H1 (cell line): ENCODE results near the gene VPS9D1. TPM values are rescaled to one million over a fixed set of nuclear protein-coding genes. Genes with fewer than 3 reads are reported as not detected.

ENCODE experiments used
- CTCF ChIA-PET: fragments of 300-600 bp; sonication (Branson Sonifier 250); formaldehyde crosslinking; loops from one replicate; lab custom pipeline; 2021; ENCODE audit not compliant: partially characterized antibody; lab: Charles Lee
- POLR2A ChIA-PET: fragments of 300-600 bp; sonication (Branson Sonifier 250); formaldehyde crosslinking; loops from one replicate; lab custom pipeline; 2021; ENCODE audit warnings: inconsistent platforms; ENCODE audit not compliant: partially characterized antibody; lab: Charles Lee
- DNase-seq, 2 experiments: peaks; one replicate each; pipeline versions ENCODE4 v3.0.0 to v3.0.0-alpha.2; 2010 to 2022; ENCODE audit warnings: low spot score in 2 of 2, low read depth in 1 of 2, mixed read lengths in 1 of 2
- FAIRE-seq: peaks from 2 replicates; lab custom pipeline; 2011; peaks lifted over from hg19 to GRCh38; lab: Jason Lieb, UNC
- H2AFZ ChIP-seq: 2 replicates; pipeline ENCODE4 v1.8.1; 2012; ENCODE audit warnings: low read length, inconsistent platforms
- H2AK5ac ChIP-seq: 2 replicates; pipeline ENCODE4 v1.6.1; 2013; ENCODE audit warnings: low read depth, low read length
- H2BK120ac ChIP-seq: replicated peaks from 2 replicates; pipeline ENCODE3; 2013; ENCODE audit warnings: low read depth, low read length, inconsistent platforms
- H2BK12ac ChIP-seq: 2 replicates; pipeline ENCODE4 v1.6.1; 2013; ENCODE audit warnings: low read depth, low read length
- H2BK15ac ChIP-seq: 2 replicates; pipeline ENCODE4 v1.6.1; 2013; ENCODE audit warnings: low read length
- H2BK20ac ChIP-seq: 2 replicates; pipeline ENCODE4 v1.6.1; 2013; ENCODE audit warnings: low read length
- H2BK5ac ChIP-seq: 2 replicates; pipeline ENCODE4 v1.6.1; 2013; ENCODE audit warnings: low read depth, low read length
- H3K14ac ChIP-seq: 2 replicates; pipeline ENCODE4 v1.6.1; 2013; ENCODE audit warnings: inconsistent platforms; ENCODE audit not compliant: insufficient read length
- H3K18ac ChIP-seq: 2 replicates; pipeline ENCODE4 v1.6.1; 2013; ENCODE audit warnings: low read length; ENCODE audit errors: extremely low read depth
- H3K23ac ChIP-seq: 2 replicates; pipeline ENCODE4 v1.6.1; 2013; ENCODE audit warnings: inconsistent platforms; ENCODE audit not compliant: insufficient read length
- H3K23me2 ChIP-seq: 2 replicates; pipeline ENCODE4 v1.6.1; 2013; ENCODE audit warnings: low read depth, low read length
- H3K27ac ChIP-seq: 2 replicates; pipeline ENCODE4 v1.6.1; 2011; ENCODE audit warnings: low read depth, low read length, inconsistent platforms
- H3K27me3 ChIP-seq, 4 experiments: replicated peaks in 1 of 4; 1 replicate in 1 of 4; 2 replicates in 3 of 4; pipeline versions ENCODE4 v1.6.1 to v1.8.1; 2011 to 2013; ENCODE audit warnings: low read length in 3 of 4, mild to moderate bottlenecking in 3 of 4, inconsistent platforms in 2 of 4, mixed read lengths in 2 of 4, moderate library complexity in 1 of 4; ENCODE audit not compliant: control insufficient read depth in 3 of 4, insufficient read depth in 3 of 4; ENCODE audit errors: extremely low read depth in 1 of 4
- H3K36me3 ChIP-seq, 4 experiments: 2 replicates each; pipeline versions ENCODE4 v1.6.1 to v1.8.1; 2011 to 2013; ENCODE audit warnings: mild to moderate bottlenecking in 4 of 4, low read length in 3 of 4, moderate library complexity in 2 of 4, control low read depth in 1 of 4, inconsistent platforms in 1 of 4; ENCODE audit not compliant: insufficient read depth in 4 of 4, control insufficient read depth in 2 of 4
- H3K4ac ChIP-seq: replicated peaks from 2 replicates; pipeline ENCODE3; 2013; ENCODE audit warnings: low read length, low read depth, mixed read lengths, inconsistent platforms; ENCODE audit not compliant: insufficient read length
- H3K4me1 ChIP-seq, 4 experiments: replicated peaks in 1 of 4; 1 replicate in 1 of 4; 2 replicates in 3 of 4; pipeline versions ENCODE4 v1.6.1 to v1.8.1; 2011 to 2013; ENCODE audit warnings: low read length in 3 of 4, inconsistent platforms in 2 of 4, mixed read lengths in 1 of 4; ENCODE audit not compliant: insufficient read depth in 4 of 4, control insufficient read depth in 3 of 4
- H3K4me2 ChIP-seq, 2 experiments: 2 replicates each; pipeline versions ENCODE4 v1.6.1 to v1.8.1; 2011 to 2013; ENCODE audit warnings: low read depth in 2 of 2, low read length in 2 of 2, control low read depth in 1 of 2, inconsistent platforms in 1 of 2, mild to moderate bottlenecking in 1 of 2; ENCODE audit not compliant: insufficient read depth in 1 of 2
- H3K4me3 ChIP-seq, 4 experiments: fragments of 200-600, 300-600 bp in 1 of 4; sonication (generic), shearing (Covaris generic), sonication (Bioruptor Twin) in 1 of 4; 2 replicates each; pipeline versions ENCODE4 v1.5.1 to v1.8.1; 2011 to 2016; ENCODE audit warnings: low read length in 4 of 4, low read depth in 3 of 4, control low read depth in 2 of 4, inconsistent platforms in 2 of 4, mild to moderate bottlenecking in 2 of 4, mixed read lengths in 1 of 4, moderate library complexity in 1 of 4; ENCODE audit not compliant: insufficient read depth in 2 of 4; ENCODE audit errors: extremely low read depth in 1 of 4
- H3K56ac ChIP-seq: replicated peaks from 2 replicates; pipeline ENCODE3; 2013; ENCODE audit warnings: low read depth, mild to moderate bottlenecking, mixed read lengths, low read length, inconsistent platforms; ENCODE audit not compliant: insufficient read length
- H3K79me1 ChIP-seq: 2 replicates; pipeline ENCODE4 v1.6.1; 2013; ENCODE audit warnings: low read depth, low read length, control low read depth
- H3K79me2 ChIP-seq, 2 experiments: 2 replicates each; pipeline versions ENCODE4 v1.6.1 to v1.8.1; 2012 to 2013; ENCODE audit warnings: low read length in 2 of 2, mild to moderate bottlenecking in 2 of 2, inconsistent platforms in 1 of 2; ENCODE audit not compliant: insufficient read depth in 2 of 2, control insufficient read depth in 1 of 2
- H3K9ac ChIP-seq, 4 experiments: replicated peaks in 1 of 4; 1 replicate in 1 of 4; 2 replicates in 3 of 4; pipeline versions ENCODE4 v1.6.1 to v1.8.1; 2011 to 2013; ENCODE audit warnings: low read depth in 3 of 4, low read length in 3 of 4, control low read depth in 2 of 4, mild to moderate bottlenecking in 2 of 4, moderate library complexity in 2 of 4, inconsistent platforms in 1 of 4; ENCODE audit errors: extremely low read depth in 1 of 4
- H3K9me3 ChIP-seq, 2 experiments: 2 replicates each; pipeline versions ENCODE4 v1.6.1 to v1.8.1; 2012 to 2013; ENCODE audit warnings: mild to moderate bottlenecking in 2 of 2, moderate library complexity in 2 of 2, control low read depth in 1 of 2, inconsistent platforms in 1 of 2, low read depth in 1 of 2, low read length in 1 of 2, mixed read lengths in 1 of 2; ENCODE audit not compliant: insufficient read depth in 2 of 2
- H4K20me1 ChIP-seq, 2 experiments: replicated peaks in 1 of 2; 2 replicates each; pipeline versions ENCODE3 to v1.8.1; 2011 to 2013; ENCODE audit warnings: inconsistent platforms in 2 of 2, low read length in 2 of 2, mild to moderate bottlenecking in 1 of 2; ENCODE audit not compliant: insufficient read depth in 2 of 2, control insufficient read depth in 1 of 2
- H4K5ac ChIP-seq: 2 replicates; pipeline ENCODE4 v1.6.1; 2013; ENCODE audit warnings: low read length, low read depth, mixed read lengths, inconsistent platforms; ENCODE audit not compliant: insufficient read length
- H4K8ac ChIP-seq: 2 replicates; pipeline ENCODE4 v1.8.0; 2013; ENCODE audit warnings: mild to moderate bottlenecking, moderate library complexity, low read length, inconsistent platforms; ENCODE audit not compliant: insufficient read depth; ENCODE audit errors: extremely low read depth
- H4K91ac ChIP-seq: replicated peaks from 2 replicates; pipeline ENCODE3; 2013; ENCODE audit warnings: low read length, mixed read lengths, inconsistent platforms; ENCODE audit not compliant: insufficient read length
- CTCF ChIP-seq, 3 experiments: IDR thresholded peaks; 1 replicate in 2 of 3; 2 replicates in 1 of 3; pipeline versions ENCODE4 v1.5.1 to v1.6.1; 2011; ENCODE audit warnings: low read length in 3 of 3, mild to moderate bottlenecking in 3 of 3, inconsistent platforms in 2 of 3, low read depth in 1 of 3, moderate library complexity in 1 of 3; ENCODE audit not compliant: insufficient read depth in 1 of 3; ENCODE audit errors: control extremely low read depth in 1 of 3
- RFX5 ChIP-seq: IDR thresholded peaks from 2 replicates; pipeline ENCODE4 v1.6.1; 2011; ENCODE audit warnings: low read depth, low read length, improper control_type of control experiment, borderline replicate concordance
- WGBS, 2 experiments: shearing (Covaris generic) in 1 of 2; methylation state at CpG; one replicate each; pipeline versions ENCODE4 v1.1.6 to v1.1.7; 2013 to 2015; ENCODE audit warnings: low lambda C conversion rate in 2 of 2, mixed read lengths in 2 of 2, inconsistent platforms in 1 of 2, low coverage in 1 of 2, missing lambda C conversion rate in 1 of 2; ENCODE audit not compliant: insufficient replicate concordance in 2 of 2, insufficient coverage in 1 of 2, insufficient read length in 1 of 2; ENCODE audit errors: extremely low coverage in 1 of 2, missing lambda C conversion rate in 1 of 2; 5-methylcytosine and 5-hydroxymethylcytosine counted together
- polyA plus RNA-seq, 7 experiments: library from polyadenylated mRNA; depleted of rRNA in 3 of 7; stranded (reverse) in 5 of 7; unstranded in 2 of 7; fragments of >200 nt in 5 of 7; fragments of 200-250 nt in 2 of 7; gene quantifications; 1 replicate in 5 of 7; 2 replicates in 1 of 7; 4 replicates in 1 of 7; pipeline versions ENCODE4 v1.2.1 to v1.2.3, GENCODE V29; 2011 to 2013; ENCODE audit warnings: missing spikeins in 2 of 7, mixed read lengths in 2 of 7
- total RNA-seq: library from RNA; stranded (reverse); fragmentation: NEBNext Ultra II Directional; extraction: Animal tissue kit (Norgen Biotek cat#: 25700); gene quantifications from 2 replicates; pipeline ENCODE4 v1.2.1, GENCODE V29; 2021

Gene VPS9D1
- total and polyA plus RNA-seq, 2 of the 8 experiments (the other 6 are each of a cell fraction or from before 2014, with no cell fraction given), result 2.9 to 5.4 TPM

- no peak for FAIRE-seq
- H2BK12ac ChIP-seq, result no peak overlapping the region
- H3K56ac ChIP-seq, result peak overlapping the region; percentile 25
- H3K9me3 ChIP-seq, result no peaks in the 10 kb centered on the region
- no peak overlapping the region for H2BK5ac ChIP-seq
- H3K9ac ChIP-seq, result no peak overlapping the region
- peak overlapping the region; percentile 61; the same call in 1 of the 2 replicates for H2BK15ac ChIP-seq
- H4K20me1 ChIP-seq, result peaks cover 0 to 10% of the 10 kb centered on the region in 2 experiments
- no peak overlapping the region for H2AFZ ChIP-seq
- H3K18ac ChIP-seq, result no peak overlapping the region
- H2BK20ac ChIP-seq, result no peak overlapping the region
- ChIA-PET CTCF (interaction anchor here (0.7 to 7.2 kb wide), 9 partner anchors 12 to 188 kb away, joined by 3 to 69 read pairs (median 4); no protein-coding TSS in a partner anchor), POLR2A (interaction anchor here (1.0 to 16.7 kb wide), 2 partner anchors 16 to 26 kb away, joined by 5 to 193 read pairs; partner anchors contain the start of gene VPS9D1)
- no peak overlapping the region for H3K4me2 ChIP-seq
- H3K4ac ChIP-seq, result no peak overlapping the region
- no peak overlapping the region for H3K27ac ChIP-seq
- no peak overlapping the region for H3K23ac ChIP-seq
- H2BK120ac ChIP-seq, result no peak overlapping the region
- peaks cover 0 to 20% (median 9%) of the 10 kb centered on the region in 4 experiments; a peak in 6 of 7 replicates for H3K4me1 ChIP-seq
- no peak for TF ChIP-seq RFX5
- TF ChIP-seq CTCF (IDR thresholded peaks at IDR 0.05; ENCODE audit: control extremely low read depth in 1 of 3, insufficient read depth in 1 of 3, low read depth in 1 of 3, low read length in 3 of 3), result peak in 1 of 3 experiments; percentile 20; a peak in 1 of 4 replicates
- no peak overlapping the region for H3K4me3 ChIP-seq
- no peaks in the 10 kb centered on the region for H3K79me1 ChIP-seq
- no peak for DNase-seq
- no peak overlapping the region for H4K8ac ChIP-seq
- H3K79me2 ChIP-seq, result no peaks in the 10 kb centered on the region
- H3K36me3 ChIP-seq, result no peaks in the 10 kb centered on the region
- WGBS, 2 experiments, result 90% methylated on average over 13 of the region's 13 CpGs; no CpG with 5 or more reads in 1 of the 2 experiments
- no peak overlapping the region for H4K91ac ChIP-seq
- H4K5ac ChIP-seq, result no peak overlapping the region
- H2AK5ac ChIP-seq, result no peak overlapping the region
- no peak overlapping the region for H3K14ac ChIP-seq
- H3K27me3 ChIP-seq, result peaks cover 0 to 9% (median 2%) of the 10 kb centered on the region in 4 experiments; a peak in 3 of 7 replicates
- H3K23me2 ChIP-seq, result peaks cover 13% of the 10 kb centered on the region; the same call in 1 of the 2 replicates
Observed at GRCh38 chr16:89704281-89704680, 16.4 kb downstream of the VPS9D1 start.
